IMR-90 (cell line): ENCODE measurements around the gene FGD3.

ENCODE experiments used
- CHD1 ChIP-seq: IDR thresholded peaks from 2 replicates; pipeline ENCODE4 v1.6.1; 2012; ENCODE audit warnings: low read depth, low read length, improper control_type of control experiment
- CTCF ChIP-seq: conservative IDR thresholded peaks from 2 replicates; pipeline ENCODE4 v1.5.1; 2012; ENCODE audit warnings: mild to moderate bottlenecking, low read depth, low read length, improper control_type of control experiment
- ELK1 ChIP-seq: fragments of 150-350 bp; IDR thresholded peaks from 2 replicates; pipeline ENCODE4 v1.6.1; 2016; ENCODE audit warnings: low read depth, mild to moderate bottlenecking, low read length, moderate library complexity, borderline replicate concordance
- FOS ChIP-seq: fragments of 150-350 bp; IDR thresholded peaks from 2 replicates; pipeline ENCODE4 v1.6.1; 2016; ENCODE audit warnings: low read depth, low read length
- MAZ ChIP-seq: IDR thresholded peaks from 2 replicates; pipeline ENCODE4 v1.6.1; 2012; ENCODE audit warnings: low read depth, mild to moderate bottlenecking, low read length, improper control_type of control experiment, moderate library complexity, borderline replicate concordance
- NFE2L2 ChIP-seq: fragments of 150-350 bp; IDR thresholded peaks from 2 replicates; pipeline ENCODE4 v1.6.1; 2016; ENCODE audit warnings: low read depth, mild to moderate bottlenecking, low read length
- POLR2A ChIP-seq: IDR thresholded peaks from 2 replicates; pipeline ENCODE4 v1.6.1; 2012; ENCODE audit warnings: mild to moderate bottlenecking, low read depth, low read length
- RAD21 ChIP-seq: IDR thresholded peaks from 2 replicates; pipeline ENCODE4 v1.6.1; 2012; ENCODE audit warnings: low read length, improper control_type of control experiment
- RCOR1 ChIP-seq: IDR thresholded peaks from 2 replicates; pipeline ENCODE4 v1.6.1; 2012; ENCODE audit warnings: mild to moderate bottlenecking, low read length, improper control_type of control experiment; ENCODE audit not compliant: insufficient replicate concordance
- RFX5 ChIP-seq: IDR thresholded peaks from 2 replicates; pipeline ENCODE4 v1.8.0; 2012; ENCODE audit warnings: low read depth, mild to moderate bottlenecking, low read length, moderate library complexity
- SMC3 ChIP-seq: fragments of 150-350 bp; IDR thresholded peaks from 2 replicates; pipeline ENCODE4 v1.6.1; 2016; ENCODE audit warnings: low read depth, mild to moderate bottlenecking, antibody characterized with exemption, low read length, moderate library complexity
- USF2 ChIP-seq: fragments of 150-350 bp; IDR thresholded peaks from 2 replicates; pipeline ENCODE4 v1.6.1; 2017; ENCODE audit warnings: mild to moderate bottlenecking, antibody characterized with exemption, low read length, low read depth

- TF ChIP-seq CTCF (no peak), RCOR1 (no peak), MAZ (no peak), NFE2L2 (no peak), SMC3 (no peak), USF2 (peak; percentile 84), POLR2A (no peak), RFX5 (no peak), RAD21 (no peak), FOS (no peak), CHD1 (no peak), ELK1 (no peak)
These were observed 124.1 kb downstream of the FGD3 start for GRCh38 chr9:93071464-93071863.
